Measurements from ENCODE around the gene GATD1. TPM values are rescaled to one million over a fixed set of nuclear protein-coding genes. Genes with fewer than 3 reads are reported as not detected.

Gene GATD1
- total RNA-seq, 4 donors from 2014 or later, result 28.0 to 239 (median 38.4) TPM

DNA sequence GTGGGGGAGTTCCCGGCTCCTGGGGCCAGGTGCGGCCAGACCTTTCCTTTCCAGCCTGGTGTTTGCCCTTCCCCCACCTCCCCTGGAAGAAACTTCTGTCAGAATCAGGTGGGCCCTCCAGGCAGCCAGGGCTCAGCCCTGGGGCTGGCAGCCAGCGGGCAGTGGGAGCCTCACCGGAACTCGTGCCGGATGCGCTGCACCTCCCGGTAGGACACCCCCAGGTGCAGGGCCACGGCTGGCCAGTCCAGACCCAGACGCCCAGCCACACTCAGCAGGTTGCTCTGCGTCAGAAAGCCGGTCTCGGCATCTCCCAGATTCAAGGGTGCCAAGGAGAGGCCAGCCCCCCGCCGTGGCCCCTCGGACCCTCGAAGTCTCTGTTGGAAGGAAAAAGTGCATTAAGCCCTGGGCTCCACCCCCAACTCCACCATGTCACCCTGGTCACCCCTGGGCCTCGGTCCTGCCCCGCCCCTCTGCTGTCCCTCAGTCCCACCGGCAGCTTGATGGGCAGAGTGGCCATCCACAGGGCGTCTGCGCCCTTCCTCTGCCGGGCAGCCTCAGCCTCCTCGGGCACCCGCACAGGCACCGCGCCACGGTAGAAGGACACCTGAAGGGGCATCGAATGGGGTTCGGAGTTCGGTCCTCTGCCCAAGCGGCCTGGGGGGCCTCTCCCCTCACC is 22.5 kb upstream of the GATD1 start:
- no peak for DNase-seq
- no peaks in the 10 kb centered on the region for H3K27me3 ChIP-seq
- TF ChIP-seq POLR2A (IDR thresholded peaks at IDR 0.05) (no peak), EP300 (IDR thresholded peaks at IDR 0.05; ENCODE audit: low read depth) (no peak), POLR2AphosphoS5 (IDR thresholded peaks at IDR 0.05) (no peak)
- TF ChIP-seq, protein P1, sequence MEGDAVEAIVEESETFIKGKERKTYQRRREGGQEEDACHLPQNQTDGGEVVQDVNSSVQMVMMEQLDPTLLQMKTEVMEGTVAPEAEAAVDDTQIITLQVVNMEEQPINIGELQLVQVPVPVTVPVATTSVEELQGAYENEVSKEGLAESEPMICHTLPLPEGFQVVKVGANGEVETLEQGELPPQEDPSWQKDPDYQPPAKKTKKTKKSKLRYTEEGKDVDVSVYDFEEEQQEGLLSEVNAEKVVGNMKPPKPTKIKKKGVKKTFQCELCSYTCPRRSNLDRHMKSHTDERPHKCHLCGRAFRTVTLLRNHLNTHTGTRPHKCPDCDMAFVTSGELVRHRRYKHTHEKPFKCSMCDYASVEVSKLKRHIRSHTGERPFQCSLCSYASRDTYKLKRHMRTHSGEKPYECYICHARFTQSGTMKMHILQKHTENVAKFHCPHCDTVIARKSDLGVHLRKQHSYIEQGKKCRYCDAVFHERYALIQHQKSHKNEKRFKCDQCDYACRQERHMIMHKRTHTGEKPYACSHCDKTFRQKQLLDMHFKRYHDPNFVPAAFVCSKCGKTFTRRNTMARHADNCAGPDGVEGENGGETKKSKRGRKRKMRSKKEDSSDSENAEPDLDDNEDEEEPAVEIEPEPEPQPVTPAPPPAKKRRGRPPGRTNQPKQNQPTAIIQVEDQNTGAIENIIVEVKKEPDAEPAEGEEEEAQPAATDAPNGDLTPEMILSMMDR (IDR thresholded peaks at IDR 0.05), result no peak
- H3K27ac ChIP-seq, result no peak overlapping the region
- in situ Hi-C loops (cut with MboI; ENCODE audit: low pct_ligation_motif_present in 1 of 4, low pct_unique_long_range_greater_than_20kb in 1 of 4, low sequenced_read_pairs in 3 of 4), result no loop called here
- H3K4me3 ChIP-seq, result no peak overlapping the region
- intact Hi-C loops (cut with DNase I; ENCODE audit: low total_unique reads), result no loop called here
- no peaks in the 10 kb centered on the region for H3K36me3 ChIP-seq
- WGBS, 2 donors (ENCODE audit: low coverage in 1 of 2), result 94% methylated on average over 28 of the region's 32 CpGs; no CpG with 5 or more reads in 1 of the 2 donors
- H3K9me3 ChIP-seq, result no peaks in the 10 kb centered on the region
- peaks cover 29 to 47% (median 39%) of the 10 kb centered on the region in 4 donors for H3K4me1 ChIP-seq

DNA sequence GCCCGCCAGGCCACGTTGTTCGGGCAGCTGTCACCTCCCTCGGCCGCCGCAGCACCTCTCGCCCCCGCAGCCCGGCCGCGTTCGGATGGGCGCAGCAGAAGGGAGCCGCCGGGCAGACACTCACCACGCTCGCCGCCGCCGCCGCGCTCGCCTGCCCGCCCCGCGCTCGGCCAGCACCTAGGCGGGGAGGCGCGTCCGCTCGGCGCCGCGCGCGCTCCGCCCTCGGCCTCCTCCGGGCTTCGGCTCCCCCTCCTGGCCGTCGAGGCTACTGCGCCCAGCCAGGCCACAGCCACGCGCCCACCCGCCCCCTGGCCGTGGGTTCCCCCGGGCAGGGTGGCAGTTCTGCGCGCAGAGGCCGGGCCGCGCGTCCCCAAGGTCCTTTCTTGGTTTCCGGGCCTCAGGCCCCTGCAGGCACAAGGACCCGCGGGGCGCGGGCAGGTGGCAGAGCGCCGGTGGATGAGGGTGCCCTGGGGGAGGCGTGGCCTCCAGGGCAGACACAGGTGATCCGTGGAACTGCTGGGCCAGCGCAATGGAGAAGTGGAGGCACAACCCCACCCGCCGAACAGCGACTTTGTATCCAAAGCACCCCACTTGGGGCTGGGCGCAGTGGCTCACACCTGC is 20.9 kb upstream of the GATD1 start, which contains the start of gene SLC25A22:
Gene SLC25A22 (minus strand): TSS at position 189 of the 621 bp plus-strand sequence. CDS start 3,275 bp downstream, outside the sequence.
- in situ Hi-C loops (cut with MboI; ENCODE audit: low pct_ligation_motif_present in 1 of 4, low pct_unique_long_range_greater_than_20kb in 1 of 4, low sequenced_read_pairs in 3 of 4), result no loop called here
- DNase-seq, result peak; percentile 83
- H3K27me3 ChIP-seq, result no peaks in the 10 kb centered on the region
- 12% methylated on average over 11 of the region's 69 CpGs; no CpG with 5 or more reads in 1 of the 2 donors for WGBS, 2 donors (ENCODE audit: low coverage in 1 of 2)
- intact Hi-C loops (cut with DNase I; ENCODE audit: low total_unique reads), result no loop called here
- peak within 1 kb of the TSS; percentile 81 to 94 (median 88) for H3K27ac ChIP-seq
- peak within 1 kb of the TSS; percentile 59 to 75 (median 72) for H3K4me3 ChIP-seq
- H3K9me3 ChIP-seq, result no peaks in the 10 kb centered on the region
- peaks cover 16 to 35% (median 30%) of the 10 kb centered on the region in 4 donors for H3K4me1 ChIP-seq
- TF ChIP-seq EP300 (IDR thresholded peaks at IDR 0.05; ENCODE audit: low read depth), result no peak
- no peak for TF ChIP-seq POLR2A (IDR thresholded peaks at IDR 0.05)
- TF ChIP-seq, protein P1 (IDR thresholded peaks at IDR 0.05), result peak; percentile 72 to 94 (median 87)
- no peak for TF ChIP-seq POLR2AphosphoS5 (IDR thresholded peaks at IDR 0.05)
- H3K36me3 ChIP-seq, result no peaks in the 10 kb centered on the region

DNA sequence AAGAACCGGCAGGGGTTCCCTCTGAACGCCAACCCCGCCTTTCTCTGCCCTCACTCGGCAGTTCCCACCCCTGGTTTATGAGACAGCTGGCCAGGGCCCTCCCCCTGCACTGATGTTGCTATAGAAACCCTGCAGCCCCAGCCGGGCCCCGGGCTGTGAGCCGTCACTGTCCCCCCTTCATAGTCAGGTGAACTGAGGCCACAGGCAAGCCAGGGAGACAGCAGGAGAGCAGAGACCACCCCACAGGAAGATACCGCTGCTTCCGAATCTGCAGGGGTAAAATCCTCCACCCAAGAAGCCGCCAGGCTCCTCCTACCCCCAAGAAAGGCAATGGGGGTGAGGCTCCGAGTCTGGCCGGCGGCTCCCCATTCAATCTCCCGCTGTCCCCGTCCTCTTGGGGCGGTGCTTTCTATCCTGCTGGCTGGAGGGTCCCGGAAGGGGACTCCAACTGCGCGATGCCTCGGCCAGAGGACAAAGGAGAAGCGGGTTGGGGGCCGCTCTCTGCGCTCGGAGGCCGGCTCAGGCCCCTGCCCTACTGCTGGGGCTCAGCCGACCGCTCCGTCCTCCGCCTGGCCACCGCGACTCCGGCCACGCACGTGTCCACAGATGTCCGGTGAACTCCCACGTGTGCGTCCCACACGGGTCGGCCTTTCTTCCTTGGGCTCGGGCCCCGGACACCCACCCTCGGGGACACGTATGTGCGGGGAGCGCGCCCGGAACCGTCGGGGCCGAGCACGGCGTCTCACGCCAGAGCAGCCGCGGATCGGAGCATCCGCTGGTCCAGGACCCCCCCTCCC is 20.2 kb upstream of the GATD1 start:
- WGBS, 2 donors (ENCODE audit: low coverage in 1 of 2), result 2% methylated on average over 43 of the region's 57 CpGs; no CpG with 5 or more reads in 1 of the 2 donors
- DNase-seq, result peak; percentile 80
- Histone ChIP-seq H3K36me3 (no peaks in the 10 kb centered on the region), H3K27ac (peak overlapping the region; percentile 81 to 94 (median 88)), H3K27me3 (no peaks in the 10 kb centered on the region), H3K4me1 (peaks cover 16 to 35% (median 30%) of the 10 kb centered on the region in 4 donors), H3K4me3 (peak overlapping the region; percentile 59 to 75 (median 72)), H3K9me3 (no peaks in the 10 kb centered on the region)
- TF ChIP-seq, protein P1 (IDR thresholded peaks at IDR 0.05), result no peak
- TF ChIP-seq POLR2A (IDR thresholded peaks at IDR 0.05), result no peak
- TF ChIP-seq EP300 (IDR thresholded peaks at IDR 0.05; ENCODE audit: low read depth), result no peak
- TF ChIP-seq POLR2AphosphoS5 (IDR thresholded peaks at IDR 0.05), result no peak
- in situ Hi-C loops (cut with MboI; ENCODE audit: low pct_ligation_motif_present in 1 of 4, low pct_unique_long_range_greater_than_20kb in 1 of 4, low sequenced_read_pairs in 3 of 4), result no loop called here
- intact Hi-C loops (cut with DNase I; ENCODE audit: low total_unique reads), result no loop called here
